Measurements from ENCODE around the gene CCPG1.

GRCh38 chr15:55398243-55398642 lies 9.9 kb downstream of the CCPG1 start:
- no peak for TF ChIP-seq EP300 (IDR thresholded peaks at IDR 0.05; ENCODE audit: borderline replicate concordance in 1 of 2, control insufficient read depth in 1 of 2, low read depth in 2 of 2, low read length in 2 of 2)
- TF ChIP-seq HDAC6 (IDR thresholded peaks at IDR 0.05; ENCODE audit: unreplicated experiment) = no peak
- TF ChIP-seq MEF2A (IDR thresholded peaks at IDR 0.05; ENCODE audit: insufficient read depth, low read depth, low read length) = no peak
- TF ChIP-seq CTCF (IDR thresholded peaks at IDR 0.05 in 2 of 3, conservative IDR thresholded peaks at IDR 0.05 in 1 of 3; ENCODE audit: control insufficient read depth in 2 of 3, extremely low read depth in 1 of 3, insufficient read depth in 1 of 3, low read depth in 3 of 3, low read length in 3 of 3) = no peak
- TF ChIP-seq POLR2A (IDR thresholded peaks at IDR 0.05; ENCODE audit: low read depth, low read length) = no peak
- no peak for TF ChIP-seq CHD1 (IDR thresholded peaks at IDR 0.05; ENCODE audit: low read depth, low read length)
- TF ChIP-seq SRF (IDR thresholded peaks at IDR 0.05; ENCODE audit: low read depth in 2 of 2, low read length in 2 of 2) = no peak
- TF ChIP-seq USF2 (IDR thresholded peaks at IDR 0.05; ENCODE audit: borderline replicate concordance, low read depth, low read length) = no peak
- no peak for TF ChIP-seq YY1 (IDR thresholded peaks at IDR 0.05; ENCODE audit: low read depth, low read length)

Data from GM12878 (cell line).